ENCODE measurements around the gene DYSF.

The DYSF gene

GRCh38 chr2:71589763-71590162 is 136.4 kb downstream of the DYSF start:
- TF ChIP-seq ZFX (IDR thresholded peaks at IDR 0.05), result no peak

GRCh38 chr2:71591044-71591443 is 137.7 kb downstream of the DYSF start:
- no peak overlapping the region for H3K27ac ChIP-seq
- no peak for TF ChIP-seq CTCF (conservative IDR thresholded peaks at IDR 0.05)
- TF ChIP-seq ZFX (IDR thresholded peaks at IDR 0.05), result no peak

More at GRCh38 chr2:71589763-71590162, 136.4 kb downstream of the DYSF start:
- H3K27ac ChIP-seq, result no peak overlapping the region

- H3K27ac ChIP-seq, result no peak overlapping the region
- TF ChIP-seq CTCF (conservative IDR thresholded peaks at IDR 0.05) (no peak), ZFX (IDR thresholded peaks at IDR 0.05) (no peak)
Measured at GRCh38 chr2:71592181-71592711, 138.9 kb downstream of the DYSF start.

- no peak overlapping the region for H3K27ac ChIP-seq
- no peak for TF ChIP-seq CTCF (conservative IDR thresholded peaks at IDR 0.05)
- TF ChIP-seq ZFX (IDR thresholded peaks at IDR 0.05), result no peak
Measured at GRCh38 chr2:71595569-71595968, 142.2 kb downstream of the DYSF start.

GRCh38 chr2:71596011-71596410 is 142.7 kb downstream of the DYSF start:
- H3K27ac ChIP-seq, result no peak overlapping the region
- TF ChIP-seq CTCF (conservative IDR thresholded peaks at IDR 0.05) (no peak), ZFX (IDR thresholded peaks at IDR 0.05) (no peak)

GRCh38 chr2:71597756-71598155 is 144.4 kb downstream of the DYSF start:
- no peak overlapping the region for H3K27ac ChIP-seq

GRCh38 chr2:71598526-71598925 is 145.2 kb downstream of the DYSF start:
- no peak for TF ChIP-seq CTCF (conservative IDR thresholded peaks at IDR 0.05)
- TF ChIP-seq ZFX (IDR thresholded peaks at IDR 0.05), result no peak
- no peak overlapping the region for H3K27ac ChIP-seq

More at GRCh38 chr2:71597756-71598155, 144.4 kb downstream of the DYSF start:
- no peak for TF ChIP-seq ZFX (IDR thresholded peaks at IDR 0.05)
- TF ChIP-seq CTCF (conservative IDR thresholded peaks at IDR 0.05), result no peak

- no peak overlapping the region for H3K27ac ChIP-seq
- no peak for TF ChIP-seq ZFX (IDR thresholded peaks at IDR 0.05)
- TF ChIP-seq CTCF (conservative IDR thresholded peaks at IDR 0.05), result no peak
Measured at GRCh38 chr2:71599038-71599437, 145.7 kb downstream of the DYSF start.

All from C4-2B (cell line).